K562 (cell line): ENCODE data around the gene SERHL2. TPM values are rescaled to one million over a fixed set of nuclear protein-coding genes. Genes with fewer than 3 reads are reported as not detected.

ENCODE experiments used
- ETS1 ChIP-seq: conservative IDR thresholded peaks from 2 replicates; pipeline ENCODE4 v1.6.1; 2011; ENCODE audit warnings: low read depth, mild to moderate bottlenecking, low read length; ENCODE audit not compliant: control insufficient read depth
- MAFK ChIP-seq: IDR thresholded peaks from 2 replicates; pipeline ENCODE4 v1.6.1; 2011; ENCODE audit warnings: low read length, improper control_type of control experiment
- MGA ChIP-seq: fragments of 450-650 bp; IDR thresholded peaks from 2 replicates; pipeline ENCODE4 v1.6.1; 2016; ENCODE audit warnings: mild to moderate bottlenecking, moderate library complexity
- RBBP5 ChIP-seq: fragments of 200-600 bp; sonication (generic); IDR thresholded peaks from 2 replicates; pipeline ENCODE4 v1.6.1; 2012; ENCODE audit warnings: borderline replicate concordance, mild to moderate bottlenecking, low read length, control low read depth, inconsistent platforms; ENCODE audit not compliant: insufficient read depth, poor library complexity, severe bottlenecking
- THRA ChIP-seq: fragments of 450-650 bp; IDR thresholded peaks from 2 replicates; pipeline ENCODE4 v1.6.1; 2017; ENCODE audit warnings: mild to moderate bottlenecking, moderate library complexity
- polyA plus RNA-seq, 8 experiments: library from polyadenylated mRNA; depleted of rRNA in 4 of 8; stranded (reverse) in 5 of 8; unstranded in 3 of 8; fragments of >200 nt; fragmentation: Nextera tagmentation in 2 of 8; fragmentation: Illumina TruSeq in 1 of 8; extraction: Ambion mirVana in 2 of 8; extraction: Trizol in 1 of 8; gene quantifications; 2 replicates each; pipeline versions ENCODE4 v1.2.1 to v1.2.3, GENCODE V29; 2011 to 2014; ENCODE audit warnings: inconsistent platforms in 1 of 8, missing spikeins in 1 of 8
- total RNA-seq, 7 experiments: library from RNA; depleted of rRNA in 6 of 7; stranded (reverse); fragments of >200 nt in 6 of 7; fragmentation: Illumina TruSeq in 2 of 7; extraction: Trizol in 2 of 7; gene quantifications; 2 replicates each; pipeline versions ENCODE4 v1.2.1 to v1.2.3, GENCODE V29; 2011 to 2021; ENCODE audit warnings: low replicate concordance in 1 of 7
- TF ChIP-seq, protein P1 (sequence below): sonication (generic); formaldehyde crosslinking; IDR thresholded peaks from 2 replicates; pipeline ENCODE4 v1.8.0; 2023; ENCODE audit warnings: mild to moderate bottlenecking, missing genetic modification reagents

SERHL2 gene
- total and polyA plus RNA-seq, 9 of the 15 experiments (the other 6 are each of a cell fraction or from before 2014, with no cell fraction given) = 19.9 to 62.6 (median 25.2) TPM

- TF ChIP-seq MGA = 0 out of 2 replicates have a peak, but pooled peaks have one; percentile 11
- TF ChIP-seq ETS1 = peak; percentile 34; the same call in 1 of the 2 replicates
- no peak for TF ChIP-seq MAFK
- TF ChIP-seq, protein P1, sequence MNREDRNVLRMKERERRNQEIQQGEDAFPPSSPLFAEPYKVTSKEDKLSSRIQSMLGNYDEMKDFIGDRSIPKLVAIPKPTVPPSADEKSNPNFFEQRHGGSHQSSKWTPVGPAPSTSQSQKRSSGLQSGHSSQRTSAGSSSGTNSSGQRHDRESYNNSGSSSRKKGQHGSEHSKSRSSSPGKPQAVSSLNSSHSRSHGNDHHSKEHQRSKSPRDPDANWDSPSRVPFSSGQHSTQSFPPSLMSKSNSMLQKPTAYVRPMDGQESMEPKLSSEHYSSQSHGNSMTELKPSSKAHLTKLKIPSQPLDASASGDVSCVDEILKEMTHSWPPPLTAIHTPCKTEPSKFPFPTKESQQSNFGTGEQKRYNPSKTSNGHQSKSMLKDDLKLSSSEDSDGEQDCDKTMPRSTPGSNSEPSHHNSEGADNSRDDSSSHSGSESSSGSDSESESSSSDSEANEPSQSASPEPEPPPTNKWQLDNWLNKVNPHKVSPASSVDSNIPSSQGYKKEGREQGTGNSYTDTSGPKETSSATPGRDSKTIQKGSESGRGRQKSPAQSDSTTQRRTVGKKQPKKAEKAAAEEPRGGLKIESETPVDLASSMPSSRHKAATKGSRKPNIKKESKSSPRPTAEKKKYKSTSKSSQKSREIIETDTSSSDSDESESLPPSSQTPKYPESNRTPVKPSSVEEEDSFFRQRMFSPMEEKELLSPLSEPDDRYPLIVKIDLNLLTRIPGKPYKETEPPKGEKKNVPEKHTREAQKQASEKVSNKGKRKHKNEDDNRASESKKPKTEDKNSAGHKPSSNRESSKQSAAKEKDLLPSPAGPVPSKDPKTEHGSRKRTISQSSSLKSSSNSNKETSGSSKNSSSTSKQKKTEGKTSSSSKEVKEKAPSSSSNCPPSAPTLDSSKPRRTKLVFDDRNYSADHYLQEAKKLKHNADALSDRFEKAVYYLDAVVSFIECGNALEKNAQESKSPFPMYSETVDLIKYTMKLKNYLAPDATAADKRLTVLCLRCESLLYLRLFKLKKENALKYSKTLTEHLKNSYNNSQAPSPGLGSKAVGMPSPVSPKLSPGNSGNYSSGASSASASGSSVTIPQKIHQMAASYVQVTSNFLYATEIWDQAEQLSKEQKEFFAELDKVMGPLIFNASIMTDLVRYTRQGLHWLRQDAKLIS (CRISPR knock-in tag) = 0 out of 2 replicates have a peak, but pooled peaks have one; percentile 48
- TF ChIP-seq RBBP5 = peak; percentile 85
- TF ChIP-seq THRA = no peak
Observed at GRCh38 chr22:42614312-42615091, 60.7 kb downstream of the SERHL2 start, which contains the start of gene POLDIP3 (continued).
